ENCODE measurements around the gene PPP1R14C.

- TF ChIP-seq CTCF (conservative IDR thresholded peaks at IDR 0.05 in 1 of 2, IDR thresholded peaks at IDR 0.05 in 1 of 2; ENCODE audit: extremely low read depth in 1 of 2, insufficient read depth in 1 of 2, low read depth in 1 of 2, low read length in 2 of 2) (no peak), EZH2 (IDR thresholded peaks at IDR 0.05; ENCODE audit: borderline replicate concordance, low read length) (no peak)
These were observed 127.6 kb downstream of the PPP1R14C start for GRCh38 chr6:150270330-150271052.
